Medulla oblongata (tissue), 1 donor: Measurements from ENCODE around the gene UBE2J2.

ENCODE experiments used
- DNase-seq: peaks from one replicate; pipeline ENCODE4 v3.0.0-alpha.2; 2015; ENCODE audit errors: extremely low spot score

UBE2J2 gene

DNA sequence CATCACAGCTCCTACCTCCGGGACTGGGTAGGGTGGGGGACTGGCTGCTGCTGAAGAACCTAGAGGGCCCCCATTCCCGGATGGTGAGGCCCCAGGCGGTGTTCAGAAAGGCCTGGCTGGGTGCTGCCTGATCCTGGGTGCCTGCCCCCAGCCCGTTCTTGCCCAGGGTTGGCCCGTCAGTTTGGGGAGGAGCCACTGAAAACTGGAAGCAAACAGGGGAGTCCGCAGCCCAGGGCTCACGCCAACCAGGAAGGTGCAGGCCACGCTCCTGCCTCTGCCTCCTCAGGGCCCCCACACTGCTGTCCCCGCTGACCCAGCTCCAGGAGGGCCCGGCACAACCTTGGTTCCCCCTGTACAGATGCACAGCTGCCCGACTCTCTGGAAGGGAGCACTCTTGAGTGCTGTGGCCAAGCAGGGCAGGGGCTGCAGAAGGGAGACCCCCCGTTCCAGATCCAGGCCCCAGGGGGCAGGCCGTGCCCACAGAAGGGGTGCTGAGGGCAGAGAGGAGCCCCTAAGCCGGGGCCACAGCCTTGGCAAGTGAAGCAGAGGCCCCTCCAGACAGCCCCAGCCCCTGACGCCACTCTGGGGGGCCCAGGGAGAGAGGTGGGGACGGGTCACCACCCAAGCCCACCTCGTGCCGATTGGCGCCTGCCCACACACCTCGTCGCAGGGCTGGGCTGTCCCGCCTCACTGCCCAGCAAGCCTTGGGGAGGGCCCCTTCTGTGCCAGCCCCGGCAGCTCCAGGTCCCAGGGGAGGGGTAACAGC lies 32.6 kb downstream of the UBE2J2 start:
- DNase-seq: no peak

DNA sequence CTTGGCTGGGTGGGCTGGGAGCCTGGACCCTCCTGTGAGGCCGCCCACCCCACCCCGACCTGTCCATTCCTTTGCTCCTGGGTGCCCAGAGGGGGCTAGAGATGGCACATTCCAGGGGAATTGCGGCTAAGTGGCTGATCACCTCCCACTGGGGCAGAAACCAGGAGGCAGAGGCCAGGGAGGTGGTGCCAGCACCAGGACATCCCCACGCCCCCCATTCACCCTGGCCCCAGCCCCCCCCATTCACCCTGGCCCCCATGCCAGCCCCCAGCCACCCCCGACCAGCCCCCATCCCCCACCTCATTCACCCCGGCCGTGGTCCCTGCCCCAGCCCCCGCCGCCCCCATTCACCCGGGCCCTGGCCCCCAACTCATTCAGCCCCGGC lies 33.3 kb downstream of the UBE2J2 start:
- DNase-seq: no peak

DNA sequence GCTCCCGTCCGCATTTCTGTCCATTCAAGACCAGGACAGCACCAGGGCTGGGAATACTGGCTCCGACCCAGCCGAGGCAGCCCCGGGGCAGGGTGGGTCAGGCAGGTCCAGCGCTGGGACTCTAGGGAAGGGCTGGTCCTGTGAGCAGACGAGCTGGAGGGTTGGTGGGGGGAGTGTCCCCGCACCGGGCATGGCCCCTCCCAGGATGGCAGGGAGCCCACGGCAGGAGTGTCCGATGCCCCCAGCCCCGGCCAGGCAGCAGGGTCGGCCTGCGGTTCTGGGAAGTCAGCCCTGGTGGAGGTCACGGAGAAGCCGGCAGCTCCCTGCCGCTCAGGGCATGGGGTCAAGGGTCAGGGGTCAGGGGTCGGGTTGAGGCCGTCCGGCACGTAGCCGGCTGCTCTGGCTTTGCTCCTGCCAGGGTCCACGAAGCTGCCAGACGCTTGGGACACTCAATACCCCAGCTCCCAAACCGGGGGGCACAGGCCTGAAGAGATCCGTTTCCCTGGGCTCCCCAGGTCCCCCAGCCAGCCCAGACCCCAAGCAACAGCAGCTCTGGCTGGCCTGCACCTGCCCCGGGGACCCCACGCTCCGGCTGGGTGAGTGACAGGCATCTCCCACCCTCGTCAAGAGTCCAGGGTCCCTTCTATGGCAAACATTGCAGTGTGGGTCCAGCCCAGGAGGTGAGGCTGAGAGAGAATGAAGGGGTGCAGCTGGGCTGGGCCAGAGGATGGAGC lies 33.9 kb downstream of the UBE2J2 start:
- DNase-seq: no peak

DNA sequence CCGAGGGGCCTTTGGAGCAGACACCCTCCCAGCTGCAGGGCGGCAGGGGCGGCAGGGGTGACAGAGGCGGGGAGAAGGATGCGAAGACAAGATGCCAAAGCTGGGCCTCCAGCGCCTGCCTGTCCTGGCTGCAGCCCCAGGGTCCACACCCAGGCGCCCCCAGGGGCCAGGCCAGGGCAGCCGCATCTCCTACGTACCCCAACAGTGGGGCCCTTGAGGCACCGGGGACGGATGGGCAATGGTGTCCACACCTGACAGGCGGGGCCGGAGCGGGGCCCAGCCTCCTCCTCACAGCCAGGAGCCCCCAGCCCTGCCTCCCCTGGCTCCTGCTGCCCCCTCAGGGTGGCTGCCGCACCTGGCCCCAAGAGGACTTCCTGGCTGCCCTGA lies 34.4 kb downstream of the UBE2J2 start:
- DNase-seq: no peak

DNA sequence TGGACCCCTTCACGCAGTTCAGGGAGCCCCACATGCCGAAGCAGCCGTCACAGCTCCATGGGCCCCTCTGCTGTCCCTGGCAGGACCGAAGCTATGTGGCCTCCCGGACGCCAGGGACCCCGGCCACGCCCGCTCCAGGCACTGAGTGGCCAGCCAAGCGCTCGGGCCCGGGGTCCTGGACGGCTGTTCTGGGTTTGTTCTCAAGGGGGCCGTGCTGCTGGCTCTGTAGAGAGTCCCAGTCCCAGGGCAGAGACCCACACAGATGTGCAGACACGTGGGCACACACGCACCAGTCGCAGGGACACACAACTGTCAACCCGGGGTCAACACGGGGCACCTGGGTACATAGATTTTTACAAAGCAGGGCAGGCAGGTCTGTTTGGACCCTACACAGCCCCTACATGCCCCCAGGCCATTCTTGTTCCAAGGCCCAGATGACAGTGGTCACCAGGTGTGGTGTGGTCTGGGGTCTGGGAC lies 34.9 kb downstream of the UBE2J2 start:
- DNase-seq: no peak

DNA sequence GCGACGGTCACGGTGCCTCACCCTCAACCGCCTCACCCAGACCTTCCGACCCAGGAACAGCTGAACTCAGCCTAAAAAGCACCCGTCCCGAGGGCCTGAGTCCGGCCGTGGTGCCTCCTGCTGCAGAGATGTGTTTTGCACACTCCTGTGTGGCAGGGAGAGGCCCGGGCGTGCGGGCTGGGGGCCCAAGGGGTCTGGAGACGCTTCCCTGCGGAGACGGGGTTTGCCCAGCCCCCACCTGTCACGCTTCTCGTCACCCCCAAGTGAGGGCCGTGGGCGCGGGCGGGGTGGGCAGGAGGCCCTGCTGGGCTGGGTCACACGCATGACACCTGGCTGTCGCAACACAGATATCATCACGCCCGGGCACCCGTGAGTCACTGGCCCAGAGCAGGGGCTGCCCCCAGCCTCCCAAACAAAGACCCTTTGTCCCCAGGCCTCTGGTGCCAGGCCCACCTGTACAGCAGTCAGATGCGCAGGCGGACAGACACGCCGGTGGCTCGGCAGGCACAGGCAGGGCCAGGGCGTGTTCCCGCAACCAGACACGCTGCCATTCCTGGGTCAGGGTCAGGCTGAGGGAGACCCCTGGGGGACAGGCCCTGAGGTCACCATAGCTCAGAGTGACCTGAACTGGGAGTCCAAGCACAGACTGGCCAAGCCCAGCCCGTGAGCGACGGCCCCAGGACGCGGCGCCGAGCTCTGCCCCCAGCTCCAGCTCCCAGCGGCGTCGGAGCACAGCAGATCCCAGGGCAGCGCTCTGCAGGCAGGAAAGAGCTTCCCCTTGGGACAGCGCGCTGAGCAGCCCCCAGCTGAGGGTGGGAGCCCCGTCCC lies 35.6 kb downstream of the UBE2J2 start:
- DNase-seq: no peak

DNA sequence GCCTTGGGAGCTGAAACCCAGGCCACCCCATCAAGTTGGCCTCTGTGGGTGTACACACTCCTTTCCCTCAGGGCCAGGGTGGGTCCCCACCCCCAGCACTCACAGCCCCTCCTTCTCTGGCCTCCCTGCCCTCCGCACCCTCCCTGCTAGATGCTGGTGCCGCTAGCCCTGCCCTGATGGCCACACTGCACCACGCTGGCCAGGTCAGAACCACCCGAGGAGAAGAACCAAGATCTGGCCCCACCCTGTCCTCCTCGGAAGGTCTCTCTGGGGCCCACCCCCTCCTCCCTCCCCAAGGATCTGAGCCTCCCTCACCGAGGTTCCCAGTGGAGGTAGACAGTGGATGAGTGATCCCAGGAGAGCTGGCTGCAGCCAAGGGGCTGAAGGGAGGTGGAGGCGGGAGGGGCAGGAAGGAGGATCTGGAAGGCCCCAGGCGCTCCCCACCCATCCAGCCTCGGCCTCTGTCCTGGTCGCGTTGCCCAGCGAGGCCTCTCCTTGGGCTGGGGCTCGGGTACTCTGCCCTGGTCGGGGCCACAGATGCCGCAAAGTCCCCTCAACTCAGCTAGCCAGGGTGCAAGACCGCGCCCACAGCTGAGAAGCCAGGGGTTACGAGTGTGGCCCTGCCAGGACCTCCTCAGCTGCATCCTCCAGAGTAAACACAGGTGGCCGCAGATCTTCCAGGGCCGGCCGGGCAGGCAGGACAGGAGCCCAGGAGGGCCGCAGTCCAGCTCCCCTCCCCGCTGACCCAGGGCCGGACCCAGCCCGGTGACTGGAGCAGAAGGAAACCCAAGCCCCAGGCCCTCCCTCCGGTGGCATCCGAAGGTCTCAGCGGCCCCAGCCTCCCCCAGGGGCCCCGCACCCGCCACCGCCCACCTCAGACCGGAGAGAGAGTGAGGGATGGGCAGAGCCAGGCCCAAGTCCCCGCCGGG lies 36.4 kb downstream of the UBE2J2 start:
- DNase-seq: no peak

DNA sequence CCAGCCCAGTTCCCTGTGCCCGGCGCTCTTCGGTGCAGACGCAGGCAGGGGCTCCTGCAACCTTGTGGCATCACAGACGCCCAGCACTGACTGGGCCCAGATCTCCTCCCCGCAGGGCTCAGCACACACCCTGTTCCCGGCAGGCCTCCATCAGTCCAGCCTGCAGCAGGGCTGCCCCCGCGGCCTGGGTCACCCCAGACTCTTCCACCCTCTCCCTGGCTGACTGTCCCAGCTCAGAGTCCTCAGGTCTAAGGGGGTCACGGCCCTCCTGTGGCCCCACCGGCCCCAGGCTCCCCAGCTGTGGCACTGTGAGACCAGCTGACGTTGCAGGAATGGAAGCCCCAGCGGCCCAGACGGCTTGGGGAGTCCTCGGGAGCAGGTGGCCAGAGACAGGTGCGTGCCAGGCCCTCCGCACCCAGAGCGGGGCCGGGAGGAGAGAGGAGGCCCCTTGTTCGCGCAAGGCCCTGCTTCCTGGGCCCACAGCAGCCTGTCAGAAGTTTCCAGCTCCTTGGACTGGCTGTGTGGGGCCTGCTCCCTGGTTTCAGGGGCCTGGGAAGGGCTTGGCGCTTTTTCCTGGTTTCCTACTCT lies 37.4 kb downstream of the UBE2J2 start:
- DNase-seq: no peak

DNA sequence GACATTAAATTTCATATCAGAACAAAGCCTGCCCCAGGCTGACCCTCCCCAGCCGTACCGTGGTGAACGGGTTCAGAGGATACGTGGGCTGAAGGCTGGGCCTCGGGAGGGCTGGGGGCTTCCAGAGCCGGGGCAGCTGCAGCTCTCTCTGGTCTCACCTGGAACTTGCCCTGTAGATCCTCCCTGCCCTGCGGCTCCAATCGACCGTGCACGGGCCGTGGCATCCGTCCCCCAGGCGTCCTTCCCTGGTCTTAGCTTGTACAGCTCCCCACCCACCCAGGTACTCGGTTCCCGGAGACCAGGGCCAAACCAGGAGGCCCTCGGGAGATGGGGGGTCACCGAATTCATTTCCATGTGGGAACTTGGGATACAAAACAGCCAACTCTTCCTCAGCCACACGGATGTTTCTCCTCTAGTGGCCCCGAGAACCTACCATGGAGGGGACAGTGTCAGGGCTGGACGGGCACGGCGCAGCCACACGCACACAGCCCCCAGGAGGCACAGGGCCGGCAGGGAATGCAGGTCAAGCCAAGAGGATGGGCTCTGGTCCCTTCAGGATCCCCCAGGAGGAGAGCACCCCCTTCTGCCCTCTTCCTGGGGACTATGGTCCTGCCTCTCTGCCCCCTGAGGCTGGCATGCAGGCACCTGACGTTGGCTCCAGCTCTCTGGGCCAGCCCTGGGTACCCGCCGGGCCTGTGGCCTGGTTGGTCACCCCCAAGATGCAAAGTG lies 38.5 kb downstream of the UBE2J2 start:
- DNase-seq: no peak

DNA sequence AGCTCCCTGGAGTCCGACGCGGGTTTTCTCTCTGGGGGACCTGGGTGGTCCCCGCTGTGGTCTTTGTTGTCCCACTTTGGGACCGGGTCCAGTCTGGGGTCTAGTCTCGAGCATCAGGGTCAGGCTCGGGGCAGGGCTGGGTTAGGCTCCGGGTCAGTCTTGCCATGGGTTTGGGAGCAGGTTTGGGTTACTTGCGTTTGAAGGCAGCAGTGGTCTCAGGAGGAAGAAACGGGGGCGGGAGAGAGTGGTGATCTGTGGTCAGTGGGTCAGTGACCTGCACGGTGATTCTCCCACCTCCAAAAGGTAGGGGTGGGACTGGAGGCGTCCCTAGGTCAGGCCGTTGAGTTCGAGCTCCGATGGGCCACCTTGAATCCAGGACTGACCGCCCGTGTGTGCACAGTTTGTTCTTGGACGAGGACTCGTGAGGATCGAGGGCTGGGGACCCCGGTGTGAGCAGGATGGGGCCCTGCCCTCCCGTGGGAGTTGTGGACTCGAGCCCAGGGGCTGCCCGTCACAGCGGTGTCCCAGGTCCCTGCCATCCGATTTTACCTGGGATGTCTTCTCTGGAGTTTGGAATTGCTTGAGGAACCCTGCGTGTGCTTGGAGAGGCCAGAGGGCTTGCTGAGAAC lies 39.4 kb downstream of the UBE2J2 start:
- no peak for DNase-seq

DNA sequence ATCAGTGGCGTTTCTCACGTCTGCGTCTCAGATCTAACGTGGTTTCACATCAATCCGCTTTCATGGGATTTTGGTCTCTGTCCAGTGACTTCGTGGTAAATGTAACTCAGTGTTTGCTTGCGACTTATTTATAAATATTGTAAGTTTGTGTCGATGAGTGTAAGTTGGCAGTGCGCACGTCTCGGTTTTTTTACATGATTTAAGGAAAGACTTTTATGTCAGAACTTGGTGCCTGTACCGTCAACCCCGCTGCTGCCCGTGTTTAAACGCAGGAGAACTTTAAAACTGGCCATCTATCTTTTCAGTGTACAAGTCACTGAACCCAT lies 40.1 kb downstream of the UBE2J2 start:
- no peak for DNase-seq

DNA sequence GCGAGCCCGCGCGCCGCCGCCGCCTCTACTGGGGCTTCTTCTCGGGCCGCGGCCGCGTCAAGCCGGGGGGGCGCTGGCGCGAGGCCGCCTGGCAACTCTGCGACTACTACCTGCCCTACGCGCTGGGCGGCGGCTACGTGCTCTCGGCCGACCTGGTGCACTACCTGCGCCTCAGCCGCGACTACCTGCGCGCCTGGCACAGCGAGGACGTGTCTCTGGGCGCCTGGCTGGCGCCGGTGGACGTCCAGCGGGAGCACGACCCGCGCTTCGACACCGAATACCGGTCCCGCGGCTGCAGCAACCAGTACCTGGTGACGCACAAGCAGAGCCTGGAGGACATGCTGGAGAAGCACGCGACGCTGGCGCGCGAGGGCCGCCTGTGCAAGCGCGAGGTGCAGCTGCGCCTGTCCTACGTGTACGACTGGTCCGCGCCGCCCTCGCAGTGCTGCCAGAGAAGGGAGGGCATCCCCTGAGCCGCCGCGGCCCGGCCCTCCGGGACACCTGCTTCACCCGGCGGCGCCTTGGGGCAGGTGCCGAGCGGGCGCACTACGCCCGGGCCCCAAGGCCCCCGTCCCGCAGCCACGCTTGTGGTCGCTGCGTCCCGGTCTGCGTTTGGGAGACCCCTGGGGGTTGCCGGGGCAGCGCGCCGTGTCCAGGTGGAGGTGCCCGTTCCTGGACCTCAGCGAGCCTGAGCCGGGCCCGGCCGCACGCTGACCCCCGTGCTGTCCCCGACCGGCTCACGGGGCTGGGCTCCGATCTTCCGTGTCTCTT lies 40.7 kb downstream of the UBE2J2 start:
- DNase-seq: no peak

DNA sequence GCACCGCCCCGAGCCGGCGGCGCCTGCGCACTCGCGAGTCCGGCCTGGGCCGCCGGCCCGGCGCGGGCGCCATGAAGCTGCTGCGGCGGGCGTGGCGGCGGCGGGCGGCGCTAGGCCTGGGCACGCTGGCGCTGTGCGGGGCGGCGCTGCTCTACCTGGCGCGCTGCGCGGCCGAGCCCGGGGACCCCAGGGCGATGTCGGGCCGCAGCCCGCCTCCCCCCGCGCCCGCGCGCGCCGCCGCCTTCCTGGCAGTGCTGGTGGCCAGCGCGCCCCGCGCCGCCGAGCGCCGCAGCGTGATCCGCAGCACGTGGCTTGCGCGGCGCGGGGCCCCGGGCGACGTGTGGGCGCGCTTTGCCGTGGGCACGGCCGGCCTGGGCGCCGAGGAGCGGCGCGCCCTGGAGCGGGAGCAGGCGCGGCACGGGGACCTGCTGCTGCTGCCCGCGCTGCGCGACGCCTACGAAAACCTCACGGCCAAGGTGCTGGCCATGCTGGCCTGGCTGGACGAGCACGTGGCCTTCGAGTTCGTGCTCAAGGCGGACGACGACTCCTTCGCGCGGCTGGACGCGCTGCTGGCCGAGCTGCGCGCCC lies 41.4 kb downstream of the UBE2J2 start, which contains the start of gene B3GALT6:
B3GALT6 (plus strand) TSS at position 30 of the 588 bp plus-strand sequence; CDS start at position 72, 42 bp downstream.
- no peak for DNase-seq

DNA sequence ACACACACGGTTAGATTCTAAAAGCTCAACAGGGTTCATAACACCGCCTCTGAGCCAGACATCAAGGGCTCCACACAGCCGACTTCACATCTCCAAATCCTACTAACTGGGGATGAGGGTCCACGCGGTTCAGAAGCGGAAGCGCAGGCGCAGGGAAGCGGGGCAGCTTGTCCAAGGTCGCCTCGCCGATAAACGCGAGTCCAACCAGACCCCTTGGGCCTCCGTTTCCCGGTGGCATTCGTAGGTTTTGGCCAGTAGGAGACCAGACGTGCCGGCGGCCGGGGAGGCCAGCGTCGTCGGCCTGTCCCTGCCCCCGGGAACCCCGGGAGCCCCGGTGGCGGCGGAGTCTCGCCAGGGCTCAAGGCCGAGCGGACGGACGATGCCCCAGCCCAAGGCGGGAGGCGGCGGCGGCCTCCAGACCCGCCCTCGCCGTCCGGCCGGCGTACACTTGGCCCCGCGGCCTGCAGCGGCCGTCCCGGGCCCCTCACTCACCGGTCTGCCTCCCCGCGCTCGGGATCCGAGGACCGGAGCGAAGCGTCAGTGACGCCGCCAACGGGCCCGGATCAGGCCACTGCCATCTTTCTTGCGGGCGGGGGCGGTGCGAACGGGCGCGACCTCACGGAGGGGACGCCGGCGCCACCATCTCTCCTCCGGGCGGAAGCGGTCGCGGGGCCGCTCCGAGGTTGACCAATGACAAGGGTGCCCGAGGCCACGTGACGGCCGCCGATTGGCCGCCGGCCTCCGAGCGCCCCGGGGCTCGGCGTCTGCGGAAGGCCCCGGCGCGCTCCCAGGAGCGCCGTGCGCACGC lies 42.0 kb downstream of the UBE2J2 start, which contains the start of gene SDF4:
SDF4 (minus strand) TSS at position 602 of the 808 bp plus-strand sequence. CDS start 3,229 bp downstream, outside the sequence.
- peak; percentile 97 for DNase-seq

DNA sequence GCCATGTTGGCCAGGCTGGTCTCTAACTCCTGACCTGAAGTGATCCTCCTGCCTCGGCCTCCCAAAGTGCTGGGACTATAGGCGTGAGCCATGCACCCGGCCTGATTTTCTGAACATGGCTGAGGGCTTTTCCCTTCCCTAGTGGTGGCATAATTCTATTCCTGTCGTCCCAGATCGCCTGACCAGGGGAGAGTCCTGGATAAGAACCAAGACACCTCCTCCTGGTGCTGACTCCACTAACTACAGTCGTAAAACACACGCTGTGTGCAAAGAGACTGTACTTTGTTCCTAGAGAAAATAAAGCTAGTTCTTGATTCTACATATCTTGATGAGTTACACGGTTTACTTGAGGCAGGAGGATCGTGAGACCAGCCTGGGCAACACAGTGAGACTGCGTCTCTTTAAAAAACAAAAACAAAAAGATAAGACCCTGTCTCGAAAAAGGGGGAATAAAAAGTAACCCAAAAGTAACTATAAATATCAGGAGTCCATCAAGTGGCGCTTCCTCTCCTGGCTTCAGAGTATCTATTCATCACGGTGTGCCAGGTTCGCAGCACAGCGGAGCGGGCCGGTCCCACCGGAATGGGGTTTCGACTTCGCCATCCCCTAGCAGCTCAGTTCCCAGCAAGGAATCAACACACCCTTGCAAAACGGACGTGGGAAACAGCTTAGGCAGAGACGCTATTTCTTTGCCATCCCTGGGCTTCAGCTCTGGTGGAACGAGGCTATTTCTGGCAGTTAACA lies 42.8 kb downstream of the UBE2J2 start:
- DNase-seq: no peak

DNA sequence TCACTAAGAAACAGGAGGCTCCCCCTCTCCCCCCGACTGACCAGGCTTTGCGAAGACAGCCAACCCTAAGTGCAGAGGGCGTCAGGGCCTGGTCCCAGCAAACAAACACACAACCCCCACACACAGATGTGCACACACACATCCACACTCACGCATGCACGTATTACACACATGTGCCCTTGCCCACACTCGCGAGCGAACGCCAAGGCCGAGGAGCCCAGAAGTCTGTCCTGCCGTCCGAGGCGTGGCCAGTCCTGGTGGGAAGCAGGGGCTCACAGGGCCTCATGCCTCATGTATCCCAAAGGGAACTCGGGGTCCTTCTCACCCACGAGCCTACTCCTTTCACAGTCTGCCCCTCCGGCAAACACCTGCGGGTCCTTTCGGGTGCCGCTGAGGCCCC lies 43.9 kb downstream of the UBE2J2 start:
- no peak for DNase-seq
